ENCODE results near the gene GIPR.

Gene GIPR

DNA sequence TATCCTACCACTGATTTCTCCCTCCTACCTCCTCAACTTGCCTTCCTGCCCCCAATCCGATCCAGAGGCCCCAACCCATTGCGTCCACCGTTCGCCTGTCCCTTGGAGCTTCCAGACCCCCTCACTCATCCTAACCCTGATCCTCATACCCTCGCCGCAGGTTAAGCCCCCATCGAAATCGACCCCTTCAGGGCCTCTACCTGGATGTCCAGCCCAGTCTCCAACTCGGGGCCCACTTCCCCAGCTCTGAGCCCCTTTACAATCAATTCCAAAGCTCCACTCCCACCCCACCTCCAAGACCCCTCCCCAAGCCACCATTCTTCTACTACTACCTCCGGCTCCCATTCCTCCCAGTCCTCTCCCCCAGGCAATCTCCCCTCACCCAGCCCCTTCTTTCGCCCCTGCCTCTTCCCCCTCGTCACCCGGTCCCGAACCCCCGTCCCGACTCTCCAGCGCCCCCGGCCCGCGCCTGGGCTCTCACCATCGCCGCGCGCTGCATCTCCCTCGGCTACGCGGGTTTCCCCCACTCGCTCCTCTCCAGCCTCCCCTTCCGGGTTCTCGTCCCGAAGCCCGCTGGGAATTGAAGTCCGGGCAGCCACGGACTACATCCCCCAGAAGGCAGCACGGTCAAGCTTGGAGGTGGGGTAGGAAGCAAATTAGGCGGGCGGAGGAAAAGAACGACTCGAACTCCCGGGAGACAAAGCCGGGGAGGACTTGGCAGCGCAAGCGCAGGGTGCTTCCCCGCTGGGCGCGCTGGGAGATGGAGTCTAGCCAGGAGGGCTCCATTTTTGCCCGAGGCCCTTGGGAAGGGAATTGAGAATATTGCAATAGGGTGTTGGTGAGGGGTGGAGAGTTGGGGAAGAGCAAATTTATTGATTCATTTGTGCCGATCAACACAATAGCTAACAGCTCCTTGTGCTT, 62.6 kb downstream of the GIPR start, which contains the start of gene FBXO46:
Gene FBXO46 (minus strand): TSS at position 529 of the 921 bp plus-strand sequence. CDS start 17,401 bp downstream, outside the sequence.
- DNase-seq (ENCODE audit: low read depth, low spot score): peak; percentile 89
